Left lung (tissue), 10 donors: ENCODE results near the gene ZC3H4. TPM values are rescaled to one million over a fixed set of nuclear protein-coding genes. Genes with fewer than 3 reads are reported as not detected.

Experiments
- ATAC-seq: fragments of 200-7000 bp; cut with Tn5 transposase; one replicate; pipeline ENCODE4 v1.9.1; 2020; ENCODE audit warnings: moderate library complexity
- DNase-seq, 4 donors: peaks; one replicate each; pipeline ENCODE4 v3.0.0-alpha.2; 2013 to 2020
- H3K27ac ChIP-seq, 2 donors: fragments of 200-600 bp; sonication (generic) in 1 of 2; one replicate each; pipeline versions ENCODE4 v1.5.0 to v1.8.0; 2020 to 2021
- H3K27me3 ChIP-seq, 2 donors: fragments of 200-600 bp; sonication (generic) in 1 of 2; one replicate each; pipeline versions ENCODE4 v1.5.0 to v1.8.0; 2020 to 2021
- H3K36me3 ChIP-seq, 2 donors: fragments of 200-600 bp; sonication (generic) in 1 of 2; one replicate each; pipeline versions ENCODE4 v1.5.0 to v1.8.0; 2020 to 2021
- H3K4me1 ChIP-seq, 2 donors: fragments of 200-600 bp; one replicate each; pipeline ENCODE4 v1.8.0; 2021
- H3K4me3 ChIP-seq, 2 donors: fragments of 200-600 bp; sonication (generic) in 1 of 2; one replicate each; pipeline versions ENCODE4 v1.5.0 to v1.8.0; 2020 to 2021; ENCODE audit warnings: mild to moderate bottlenecking in 1 of 2
- H3K9me3 ChIP-seq, 2 donors: fragments of 200-600 bp; sonication (generic) in 1 of 2; one replicate each; pipeline versions ENCODE4 v1.5.0 to v1.8.0; 2020 to 2021
- CTCF ChIP-seq, 2 donors: fragments of 200-600 bp; sonication (generic) in 1 of 2; IDR thresholded peaks; one replicate each; pipeline versions ENCODE4 v1.5.0 to v1.8.0; 2021; ENCODE audit warnings: antibody characterized with exemption in 2 of 2
- intact Hi-C, 2 donors: fragments of 100-400 bp; cut with DNase I; formaldehyde crosslinking; loops; one replicate each; pipeline versions ENCODE4 v1.11.2 to v1.14.2; 2022
- polyA plus RNA-seq, 6 donors: library from polyadenylated mRNA; unstranded; fragments of 120-200 nt; gene quantifications; one replicate each; pipeline ENCODE4 v1.2.1, GENCODE V29; 2013; ENCODE audit not compliant: insufficient read length in 6 of 6
- total RNA-seq, 2 donors: library from RNA; stranded (reverse); fragmentation: NEBNext Ultra II Directional; extraction: Animal tissue kit (Norgen Biotek cat#: 25700); gene quantifications; one replicate each; pipeline ENCODE4 v1.2.1, GENCODE V29; 2021
- donor health status: DM: no; HTN: yes; CAD: no.
- donor health status: DM: no; HTN: no; CAD: no.

Gene ZC3H4
- total and polyA plus RNA-seq, 8 donors = 36.6 to 48.2 (median 39.2) TPM

GRCh38 chr19:47022541-47023447, 90.8 kb downstream of the ZC3H4 start:
- Histone ChIP-seq H3K4me3 (no peak overlapping the region), H3K4me1 (peaks cover 14 to 24% of the 10 kb centered on the region in 2 donors), H3K27ac (no peak overlapping the region), H3K36me3 (no peaks in the 10 kb centered on the region), H3K9me3 (no peaks in the 10 kb centered on the region), H3K27me3 (peaks cover 59 to 97% of the 10 kb centered on the region in 2 donors)
- no peak for ATAC-seq
- intact Hi-C loops = no loop called here
- TF ChIP-seq CTCF (IDR thresholded peaks at IDR 0.05) = no peak
- DNase-seq = no peak

- no peak for TF ChIP-seq CTCF (IDR thresholded peaks at IDR 0.05)
- H3K36me3 ChIP-seq = no peaks in the 10 kb centered on the region
- no peak for DNase-seq
- H3K27ac ChIP-seq = no peak overlapping the region
- ATAC-seq = no peak
- H3K4me1 ChIP-seq = peaks cover 14 to 24% of the 10 kb centered on the region in 2 donors
- H3K9me3 ChIP-seq = no peaks in the 10 kb centered on the region
- no peak overlapping the region for H3K4me3 ChIP-seq
- intact Hi-C loops = no loop called here
- H3K27me3 ChIP-seq = peaks cover 57 to 95% of the 10 kb centered on the region in 2 donors
Measured at GRCh38 chr19:47022140-47022536, 91.4 kb downstream of the ZC3H4 start.

GRCh38 chr19:47021536-47022139, 91.9 kb downstream of the ZC3H4 start:
- intact Hi-C loops = no loop called here
- Histone ChIP-seq H3K9me3 (no peaks in the 10 kb centered on the region), H3K27me3 (peaks cover 57 to 90% of the 10 kb centered on the region in 2 donors), H3K4me3 (no peak overlapping the region), H3K27ac (no peak overlapping the region), H3K4me1 (peaks cover 14 to 24% of the 10 kb centered on the region in 2 donors), H3K36me3 (no peaks in the 10 kb centered on the region)
- TF ChIP-seq CTCF (IDR thresholded peaks at IDR 0.05) = no peak
- DNase-seq (peak in 1 of 4 donors; percentile 78), ATAC-seq (peak; percentile 44)

GRCh38 chr19:47020992-47021496, 92.5 kb downstream of the ZC3H4 start:
- H3K4me3 ChIP-seq = peak overlapping the region in 1 of 2 donors; percentile 9
- intact Hi-C loops = no loop called here
- no peak for TF ChIP-seq CTCF (IDR thresholded peaks at IDR 0.05)
- DNase-seq (peak in 1 of 4 donors; percentile 69), ATAC-seq (peak; percentile 17)
- H3K4me1 ChIP-seq = peaks cover 14 to 24% of the 10 kb centered on the region in 2 donors
- no peak overlapping the region for H3K27ac ChIP-seq
- no peaks in the 10 kb centered on the region for H3K36me3 ChIP-seq
- no peaks in the 10 kb centered on the region for H3K9me3 ChIP-seq
- peaks cover 57 to 84% of the 10 kb centered on the region in 2 donors for H3K27me3 ChIP-seq
